GM21786 (cell line): ENCODE results near the gene ANXA3.
A peak's percentile ranks its signal among the peaks of the same experiment; 100 is the strongest.
"Not testable (repeated sequence)": the region's sequence is repeated elsewhere in the genome, so short reads cannot be mapped to it uniquely, and the experiment has no call there.

Source experiments
- ATAC-seq: cut with Tn5 transposase; IDR thresholded peaks from one replicate; pipeline ENCODE4 v1.9.1; 2021; ENCODE audit not compliant: unreplicated experiment

ANXA3 gene

GRCh38 chr4:78551420-78552351 lies at the start of gene ANXA3:
Gene ANXA3, plus strand, starts transcription at chr4:78551770. Its CDS starts 2,704 bp downstream, at chr4:78554474.
- ATAC-seq = peak; percentile 46

- not testable (repeated sequence) for ATAC-seq
These were observed 45.3 kb upstream of the ANXA3 start for GRCh38 chr4:78506260-78506659.

- no peak for ATAC-seq
These were observed 42.5 kb upstream of the ANXA3 start for GRCh38 chr4:78509043-78509442.

- no peak for ATAC-seq
These were observed 41.5 kb upstream of the ANXA3 start for GRCh38 chr4:78510108-78510507.

- ATAC-seq = no peak
These were observed 40.9 kb upstream of the ANXA3 start for GRCh38 chr4:78510681-78511080.

- no peak for ATAC-seq
These were observed 39.1 kb upstream of the ANXA3 start for GRCh38 chr4:78512357-78512920.

GRCh38 chr4:78513411-78513975 lies 38.1 kb upstream of the ANXA3 start:
- ATAC-seq = no peak

- no peak for ATAC-seq
These were observed 34.4 kb upstream of the ANXA3 start for GRCh38 chr4:78517050-78517652.

- no peak for ATAC-seq
These were observed 33.0 kb upstream of the ANXA3 start for GRCh38 chr4:78518561-78518960.

GRCh38 chr4:78519962-78520361 lies 31.6 kb upstream of the ANXA3 start:
- no peak for ATAC-seq

- ATAC-seq = no peak
These were observed 30.8 kb upstream of the ANXA3 start for GRCh38 chr4:78520808-78521226.

- ATAC-seq = no peak
These were observed 27.6 kb upstream of the ANXA3 start for GRCh38 chr4:78524009-78524408.

- ATAC-seq = no peak
These were observed 26.0 kb upstream of the ANXA3 start for GRCh38 chr4:78525559-78525958.

- ATAC-seq = no peak
These were observed 24.5 kb upstream of the ANXA3 start for GRCh38 chr4:78527103-78527502.

- no peak for ATAC-seq
These were observed 24.0 kb upstream of the ANXA3 start for GRCh38 chr4:78527555-78527954.

- no peak for ATAC-seq
These were observed 23.2 kb upstream of the ANXA3 start for GRCh38 chr4:78528327-78528726.

- ATAC-seq = no peak
These were observed 21.9 kb upstream of the ANXA3 start for GRCh38 chr4:78529569-78530209.

GRCh38 chr4:78532046-78532445 lies 19.5 kb upstream of the ANXA3 start:
- no peak for ATAC-seq

GRCh38 chr4:78533854-78534253 lies 17.7 kb upstream of the ANXA3 start:
- ATAC-seq = no peak

- ATAC-seq = no peak
These were observed 17.1 kb upstream of the ANXA3 start for GRCh38 chr4:78534286-78534955.

GRCh38 chr4:78542373-78542772 lies 9.2 kb upstream of the ANXA3 start:
- ATAC-seq = no peak
